Measurements from ENCODE around the gene DHRS9. TPM values are rescaled to one million over a fixed set of nuclear protein-coding genes. Genes with fewer than 3 reads are reported as not detected.

DHRS9 gene
- total RNA-seq, 1 donor, result 0.42 TPM

DNA sequence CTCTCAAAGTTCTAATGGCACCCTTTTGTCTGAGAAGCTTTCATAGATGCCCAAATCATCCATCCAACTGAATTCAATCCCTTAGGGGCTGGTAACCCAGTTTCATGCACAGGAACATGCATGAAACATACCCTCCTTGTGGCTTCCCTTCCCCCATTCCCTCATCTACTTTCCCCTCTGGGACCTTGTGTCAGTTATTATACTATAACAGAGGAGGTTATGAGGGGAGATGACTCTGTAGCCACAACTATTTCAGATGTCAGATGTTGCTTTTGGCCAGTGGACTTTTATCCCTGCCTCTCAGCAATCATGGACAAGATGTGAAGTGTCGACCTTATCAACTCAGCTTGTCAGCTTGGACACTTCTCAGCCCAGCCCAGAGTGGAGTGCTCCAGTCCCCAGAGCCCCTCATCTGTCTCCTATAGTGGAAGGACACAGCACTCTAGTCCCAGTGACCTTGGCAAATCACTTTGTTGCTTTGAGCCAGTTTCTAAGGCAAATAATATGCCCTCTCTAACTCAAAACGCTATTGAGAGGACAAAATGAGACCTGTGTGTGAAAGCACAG lies 8.4 kb downstream of the DHRS9 start:
- H3K4me3 ChIP-seq (ENCODE audit: low read length), result no peak overlapping the region
- no peaks in the 10 kb centered on the region for H3K27me3 ChIP-seq (ENCODE audit: insufficient read depth, low read length)
- H3K9me3 ChIP-seq (ENCODE audit: low read depth, low read length), result no peaks in the 10 kb centered on the region
- peaks cover 67% of the 10 kb centered on the region for H3K4me1 ChIP-seq (ENCODE audit: insufficient read depth, low read length)

DNA sequence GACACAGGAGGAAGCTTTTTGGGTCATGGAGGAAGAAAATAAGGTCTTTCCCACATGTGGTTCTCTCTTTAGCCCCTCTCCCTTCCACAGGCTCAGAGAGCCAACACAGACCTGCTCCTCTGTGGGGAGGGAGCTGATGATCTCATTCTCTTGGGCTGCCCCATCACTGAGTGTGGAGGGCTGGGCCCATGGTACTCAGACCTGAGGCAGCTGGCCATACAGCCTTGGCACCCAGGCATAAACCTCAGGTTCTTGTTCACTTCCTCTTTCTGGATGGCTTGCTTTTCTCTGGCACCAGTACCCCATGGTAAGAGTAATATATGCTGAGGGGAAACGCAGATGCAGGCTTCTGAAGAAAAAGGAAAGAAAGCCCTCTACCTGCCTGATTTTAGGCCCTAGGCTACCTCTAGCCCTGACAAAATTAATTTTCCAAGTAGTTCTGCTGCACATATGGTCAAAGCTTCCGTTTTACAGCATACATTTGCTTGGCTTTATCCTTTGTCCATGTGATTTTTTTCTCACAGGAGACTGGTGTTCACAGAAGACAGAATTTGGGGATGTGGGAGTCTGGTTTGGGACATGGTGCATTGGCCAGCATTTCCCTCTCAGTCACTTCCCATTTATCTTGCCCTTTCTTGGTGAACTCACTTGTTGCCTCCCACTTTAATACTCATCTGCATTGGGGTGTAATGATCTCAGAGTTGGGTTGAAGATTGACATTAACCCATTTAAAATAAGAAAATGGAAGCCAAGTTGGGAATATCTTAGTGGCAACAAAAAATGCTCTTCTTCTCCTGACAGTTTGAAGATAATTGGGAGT lies 11.1 kb downstream of the DHRS9 start:
- Histone ChIP-seq H3K27me3 (ENCODE audit: insufficient read depth, low read length) (no peaks in the 10 kb centered on the region), H3K9me3 (ENCODE audit: low read depth, low read length) (no peaks in the 10 kb centered on the region), H3K4me3 (ENCODE audit: low read length) (no peak overlapping the region), H3K4me1 (ENCODE audit: insufficient read depth, low read length) (peaks cover 54% of the 10 kb centered on the region)

DNA sequence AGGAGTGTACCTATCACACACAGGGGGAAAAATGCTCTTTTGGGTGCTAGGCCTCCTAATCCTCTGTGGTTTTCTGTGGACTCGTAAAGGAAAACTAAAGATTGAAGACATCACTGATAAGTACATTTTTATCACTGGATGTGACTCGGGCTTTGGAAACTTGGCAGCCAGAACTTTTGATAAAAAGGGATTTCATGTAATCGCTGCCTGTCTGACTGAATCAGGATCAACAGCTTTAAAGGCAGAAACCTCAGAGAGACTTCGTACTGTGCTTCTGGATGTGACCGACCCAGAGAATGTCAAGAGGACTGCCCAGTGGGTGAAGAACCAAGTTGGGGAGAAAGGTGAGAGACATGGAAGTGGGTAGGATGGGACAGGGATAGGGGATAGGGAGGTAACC lies 12.2 kb downstream of the DHRS9 start:
- Histone ChIP-seq H3K4me1 (ENCODE audit: insufficient read depth, low read length) (peaks cover 54% of the 10 kb centered on the region), H3K9me3 (ENCODE audit: low read depth, low read length) (no peaks in the 10 kb centered on the region), H3K27me3 (ENCODE audit: insufficient read depth, low read length) (no peaks in the 10 kb centered on the region), H3K4me3 (ENCODE audit: low read length) (no peak overlapping the region)

DNA sequence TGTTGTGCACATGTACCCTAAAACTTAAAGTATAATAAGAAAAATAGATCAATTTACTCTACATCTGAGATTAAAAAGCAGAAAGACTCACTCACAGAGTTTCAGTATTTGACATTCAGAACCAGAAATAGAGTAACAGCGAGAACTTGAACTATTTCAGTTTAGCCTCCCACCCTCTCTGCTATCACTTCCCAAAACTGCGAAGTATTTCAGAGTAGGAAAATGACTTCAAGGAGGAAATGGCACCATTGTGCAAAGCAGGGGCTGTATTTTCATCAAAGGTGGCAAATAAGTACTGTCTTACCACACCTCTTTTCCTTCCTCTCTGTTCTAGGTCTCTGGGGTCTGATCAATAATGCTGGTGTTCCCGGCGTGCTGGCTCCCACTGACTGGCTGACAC lies 13.6 kb downstream of the DHRS9 start:
- Histone ChIP-seq H3K9me3 (ENCODE audit: low read depth, low read length) (no peaks in the 10 kb centered on the region), H3K4me3 (ENCODE audit: low read length) (no peak overlapping the region), H3K27me3 (ENCODE audit: insufficient read depth, low read length) (no peaks in the 10 kb centered on the region), H3K4me1 (ENCODE audit: insufficient read depth, low read length) (peaks cover 54% of the 10 kb centered on the region)

DNA sequence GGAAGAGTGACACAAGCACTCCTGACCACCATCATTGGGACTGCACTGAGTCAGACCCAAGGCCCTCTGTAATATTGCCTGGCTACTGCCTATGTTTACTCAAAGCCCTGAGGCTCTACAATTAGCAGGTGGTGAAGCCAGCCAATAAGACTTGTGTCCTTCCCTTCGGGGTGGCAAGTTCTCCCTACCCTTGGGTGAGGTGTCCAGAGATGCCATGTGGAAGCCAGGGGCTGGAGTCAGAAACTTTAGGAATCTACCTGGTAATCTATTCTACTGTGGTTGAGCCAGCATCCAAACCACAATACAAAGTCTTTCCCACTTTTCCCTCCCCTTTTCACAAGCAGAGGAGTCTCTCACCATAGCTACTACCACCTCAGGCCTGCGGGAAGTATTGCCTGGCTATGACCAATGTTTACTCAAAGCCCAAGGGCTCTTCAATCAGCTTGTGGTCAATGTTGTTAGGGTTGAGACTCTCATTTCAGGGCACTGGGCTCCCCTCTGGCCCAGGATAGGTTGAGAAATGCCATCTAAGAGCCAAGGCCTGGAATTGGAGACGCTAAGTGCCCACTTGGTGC lies 17.6 kb downstream of the DHRS9 start:
- H3K9me3 ChIP-seq (ENCODE audit: low read depth, low read length), result no peaks in the 10 kb centered on the region

DNA sequence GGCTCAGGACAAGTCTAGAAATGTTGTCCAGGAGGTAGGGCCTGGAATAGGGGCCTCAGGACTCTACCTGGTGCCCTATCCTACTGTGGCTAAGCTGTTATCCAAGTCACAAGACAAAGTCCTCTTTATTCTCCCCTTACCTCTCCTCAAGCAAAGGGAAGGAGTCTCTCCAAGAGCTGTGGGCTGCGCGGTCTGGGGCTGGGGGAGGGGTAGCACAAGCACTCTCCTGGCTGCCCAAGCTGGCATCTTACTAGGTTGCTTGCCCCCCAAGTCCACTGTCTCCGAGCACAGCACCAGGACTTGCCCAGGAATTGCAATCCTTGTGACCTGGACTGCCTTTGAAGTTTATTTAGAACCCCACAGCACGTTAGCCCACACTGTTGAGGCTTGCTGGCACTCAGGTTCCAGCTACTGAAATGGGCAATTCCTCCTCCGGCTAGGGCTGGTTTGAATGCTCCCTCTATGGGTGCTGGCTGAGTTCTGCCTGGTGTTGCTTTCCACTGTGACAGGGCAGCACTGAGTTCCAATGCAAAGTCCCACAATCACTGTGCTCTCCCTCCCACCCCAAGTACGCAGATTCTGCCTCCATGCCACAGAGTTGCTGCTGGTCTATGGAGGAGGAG lies 18.5 kb downstream of the DHRS9 start:
- H3K27me3 ChIP-seq (ENCODE audit: insufficient read depth, low read length), result no peaks in the 10 kb centered on the region
- peaks cover 43% of the 10 kb centered on the region for H3K4me1 ChIP-seq (ENCODE audit: insufficient read depth, low read length)
- no peak overlapping the region for H3K4me3 ChIP-seq (ENCODE audit: low read length)
- H3K9me3 ChIP-seq (ENCODE audit: low read depth, low read length), result no peaks in the 10 kb centered on the region

More for the DNA sequence above, 17.6 kb downstream of the DHRS9 start:
- H3K27me3 ChIP-seq (ENCODE audit: insufficient read depth, low read length), result no peaks in the 10 kb centered on the region
- H3K4me1 ChIP-seq (ENCODE audit: insufficient read depth, low read length), result peaks cover 44% of the 10 kb centered on the region
- no peak overlapping the region for H3K4me3 ChIP-seq (ENCODE audit: low read length)

DNA sequence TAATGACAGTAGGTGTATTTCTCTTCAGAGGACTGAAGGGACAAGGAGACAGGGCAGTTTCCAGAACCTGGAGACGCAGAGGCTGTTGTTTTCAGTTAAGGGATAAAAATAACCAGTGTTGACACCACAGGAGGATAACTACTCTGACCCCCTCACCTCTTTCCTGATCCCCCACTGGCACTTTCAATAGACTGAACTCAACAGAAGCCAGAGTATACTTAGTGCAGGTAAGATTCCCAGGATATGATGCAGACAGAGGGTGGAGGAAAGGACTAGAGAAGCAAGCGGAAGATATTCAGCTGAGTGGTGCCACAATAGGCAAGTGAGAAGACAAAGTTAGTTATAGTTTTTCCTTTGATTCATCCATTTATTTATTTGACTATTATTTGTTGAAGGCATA lies 19.8 kb downstream of the DHRS9 start:
- Histone ChIP-seq H3K4me1 (ENCODE audit: insufficient read depth, low read length) (peaks cover 33% of the 10 kb centered on the region), H3K4me3 (ENCODE audit: low read length) (no peak overlapping the region), H3K9me3 (ENCODE audit: low read depth, low read length) (no peaks in the 10 kb centered on the region), H3K27me3 (ENCODE audit: insufficient read depth, low read length) (no peaks in the 10 kb centered on the region)

DNA sequence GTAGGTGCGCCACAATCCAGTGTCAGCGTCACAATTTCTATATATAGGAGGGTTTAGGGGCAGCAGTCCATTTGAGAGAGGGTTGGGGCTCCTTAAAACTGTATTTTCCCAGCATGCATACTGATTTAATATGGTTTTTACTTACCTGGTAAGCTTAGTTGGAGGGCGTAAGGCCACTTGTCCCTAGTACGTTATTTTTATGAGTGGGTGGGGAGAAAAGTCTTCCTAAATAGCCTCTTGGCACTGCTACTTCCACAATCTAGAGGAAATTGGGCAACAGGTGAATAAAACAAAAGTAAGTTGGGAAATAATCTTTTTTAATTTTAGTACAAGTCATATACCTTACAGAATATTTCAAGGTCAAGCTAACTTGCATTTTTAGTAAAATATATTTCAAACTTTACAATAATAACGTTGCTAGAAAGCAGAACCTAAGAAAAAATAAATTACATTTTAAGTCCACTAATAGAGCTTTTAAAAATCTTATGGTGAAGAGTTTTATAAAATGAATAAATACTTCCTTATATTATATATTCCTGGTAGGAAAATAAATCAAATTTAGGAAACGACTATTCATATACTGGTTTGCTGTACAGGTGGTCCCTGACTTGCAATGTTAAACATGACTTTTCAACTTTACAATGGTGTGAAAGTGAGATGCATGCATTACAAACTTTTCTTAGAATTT lies 20.9 kb downstream of the DHRS9 start:
- Histone ChIP-seq H3K4me1 (ENCODE audit: insufficient read depth, low read length) (peaks cover 44% of the 10 kb centered on the region), H3K4me3 (ENCODE audit: low read length) (no peak overlapping the region), H3K27me3 (ENCODE audit: insufficient read depth, low read length) (no peaks in the 10 kb centered on the region), H3K9me3 (ENCODE audit: low read depth, low read length) (no peaks in the 10 kb centered on the region)

DNA sequence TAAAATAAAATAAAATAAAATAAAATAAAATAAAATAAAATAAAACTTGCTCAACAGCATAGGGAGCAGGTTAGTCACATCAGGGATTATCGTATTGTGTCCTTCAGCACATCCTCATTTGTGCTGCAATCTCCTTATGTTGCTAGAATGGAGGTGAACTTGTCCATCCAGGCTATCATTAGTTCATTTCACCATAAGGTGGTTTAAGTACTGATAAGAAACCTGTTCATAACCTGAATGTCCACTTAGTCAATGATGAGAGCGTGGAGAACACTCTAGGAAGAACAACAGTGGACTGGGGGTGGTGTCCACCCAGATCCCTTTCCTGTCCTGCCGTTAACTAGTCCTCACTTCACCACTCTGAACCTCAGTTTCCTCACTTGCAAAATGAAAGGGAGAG lies 21.9 kb downstream of the DHRS9 start:
- peaks cover 54% of the 10 kb centered on the region for H3K4me1 ChIP-seq (ENCODE audit: insufficient read depth, low read length)

DNA sequence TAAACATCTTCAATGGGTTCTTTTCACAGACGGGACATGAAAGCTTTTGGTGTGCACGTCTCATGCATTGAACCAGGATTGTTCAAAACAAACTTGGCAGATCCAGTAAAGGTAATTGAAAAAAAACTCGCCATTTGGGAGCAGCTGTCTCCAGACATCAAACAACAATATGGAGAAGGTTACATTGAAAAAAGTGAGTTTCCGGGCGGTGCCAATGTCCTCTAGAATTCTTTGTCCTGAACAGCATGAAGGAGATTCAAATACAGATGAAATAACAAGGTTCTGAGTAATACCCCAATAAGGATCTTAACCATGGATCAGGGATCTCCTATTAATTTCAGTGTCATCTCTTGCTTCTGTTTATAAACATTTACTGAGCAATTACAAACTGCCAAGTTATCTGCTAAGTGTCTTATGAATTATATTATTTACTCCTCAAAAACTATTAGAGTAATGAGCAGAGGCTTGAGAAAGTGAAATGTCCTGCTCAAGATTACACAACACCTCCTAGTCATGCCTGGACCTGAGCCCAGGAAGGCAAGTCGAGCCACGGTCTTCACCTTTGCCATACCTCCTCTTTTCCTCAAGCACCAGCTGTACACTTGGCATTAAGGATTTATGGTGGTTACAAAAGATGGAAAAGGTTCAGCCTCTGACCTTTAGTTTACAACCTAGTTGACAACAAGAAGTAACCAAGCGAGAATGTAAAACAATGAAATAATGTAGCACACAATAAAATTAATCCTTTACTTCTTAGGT lies 22.6 kb downstream of the DHRS9 start:
- Histone ChIP-seq H3K27me3 (ENCODE audit: insufficient read depth, low read length) (no peaks in the 10 kb centered on the region), H3K4me1 (ENCODE audit: insufficient read depth, low read length) (peaks cover 61% of the 10 kb centered on the region)

More for the DNA sequence above, 21.9 kb downstream of the DHRS9 start:
- Histone ChIP-seq H3K4me3 (ENCODE audit: low read length) (no peak overlapping the region), H3K9me3 (ENCODE audit: low read depth, low read length) (no peaks in the 10 kb centered on the region), H3K27me3 (ENCODE audit: insufficient read depth, low read length) (no peaks in the 10 kb centered on the region)

DNA sequence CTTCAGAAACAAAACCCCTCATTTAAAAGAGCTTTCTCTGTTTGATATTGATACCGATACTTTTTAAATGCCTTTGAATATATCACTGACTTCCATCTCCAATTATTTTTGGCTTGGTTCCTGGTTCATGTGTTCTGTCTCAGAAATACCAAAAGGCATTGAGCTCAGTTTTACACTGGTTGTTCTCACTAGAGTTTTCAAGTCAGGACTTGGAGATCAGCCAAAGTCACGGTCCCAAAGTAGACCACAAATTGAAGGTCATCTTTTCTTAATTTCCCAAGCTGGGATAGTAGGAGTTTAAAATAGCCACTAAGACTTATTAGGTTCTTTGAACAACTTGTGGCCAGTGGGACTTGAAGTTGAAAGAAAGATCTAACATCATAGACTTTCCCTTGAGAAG lies 24.2 kb downstream of the DHRS9 start:
- Histone ChIP-seq H3K27me3 (ENCODE audit: insufficient read depth, low read length) (no peaks in the 10 kb centered on the region), H3K9me3 (ENCODE audit: low read depth, low read length) (no peaks in the 10 kb centered on the region), H3K4me1 (ENCODE audit: insufficient read depth, low read length) (peaks cover 57% of the 10 kb centered on the region), H3K4me3 (ENCODE audit: low read length) (no peak overlapping the region)

More for the DNA sequence above, 22.6 kb downstream of the DHRS9 start:
- Histone ChIP-seq H3K4me3 (ENCODE audit: low read length) (no peak overlapping the region), H3K9me3 (ENCODE audit: low read depth, low read length) (no peaks in the 10 kb centered on the region)

DNA sequence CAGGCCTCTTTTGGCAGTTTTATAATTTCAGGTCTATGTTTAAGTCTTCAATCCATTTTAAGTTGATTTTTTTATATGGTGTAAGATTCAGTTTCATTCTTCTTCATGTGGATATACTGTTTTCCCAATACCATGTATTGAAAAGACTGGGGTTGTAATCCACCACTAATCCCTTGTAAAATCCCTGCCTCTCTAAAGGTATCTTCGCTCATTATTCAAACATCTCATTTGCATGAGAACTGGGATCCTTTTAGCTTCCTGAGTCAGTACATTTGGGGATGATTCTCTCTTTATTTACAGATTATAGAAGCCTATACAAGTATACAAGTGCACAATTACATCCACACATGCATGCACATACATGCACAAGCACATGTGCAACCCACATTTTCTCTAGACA lies 25.3 kb downstream of the DHRS9 start:
- H3K4me3 ChIP-seq (ENCODE audit: low read length), result no peak overlapping the region
- peaks cover 57% of the 10 kb centered on the region for H3K4me1 ChIP-seq (ENCODE audit: insufficient read depth, low read length)
- H3K9me3 ChIP-seq (ENCODE audit: low read depth, low read length), result no peaks in the 10 kb centered on the region
- H3K27me3 ChIP-seq (ENCODE audit: insufficient read depth, low read length), result no peaks in the 10 kb centered on the region

DNA sequence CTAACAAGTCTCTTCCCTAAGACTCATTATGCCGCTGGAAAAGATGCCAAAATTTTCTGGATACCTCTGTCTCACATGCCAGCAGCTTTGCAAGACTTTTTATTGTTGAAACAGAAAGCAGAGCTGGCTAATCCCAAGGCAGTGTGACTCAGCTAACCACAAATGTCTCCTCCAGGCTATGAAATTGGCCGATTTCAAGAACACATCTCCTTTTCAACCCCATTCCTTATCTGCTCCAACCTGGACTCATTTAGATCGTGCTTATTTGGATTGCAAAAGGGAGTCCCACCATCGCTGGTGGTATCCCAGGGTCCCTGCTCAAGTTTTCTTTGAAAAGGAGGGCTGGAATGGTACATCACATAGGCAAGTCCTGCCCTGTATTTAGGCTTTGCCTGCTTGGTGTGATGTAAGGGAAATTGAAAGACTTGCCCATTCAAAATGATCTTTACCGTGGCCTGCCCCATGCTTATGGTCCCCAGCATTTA lies 26.3 kb downstream of the DHRS9 start:
- peaks cover 57% of the 10 kb centered on the region for H3K4me1 ChIP-seq (ENCODE audit: insufficient read depth, low read length)
- no peaks in the 10 kb centered on the region for H3K9me3 ChIP-seq (ENCODE audit: low read depth, low read length)
- no peaks in the 10 kb centered on the region for H3K27me3 ChIP-seq (ENCODE audit: insufficient read depth, low read length)
- no peak overlapping the region for H3K4me3 ChIP-seq (ENCODE audit: low read length)

DNA sequence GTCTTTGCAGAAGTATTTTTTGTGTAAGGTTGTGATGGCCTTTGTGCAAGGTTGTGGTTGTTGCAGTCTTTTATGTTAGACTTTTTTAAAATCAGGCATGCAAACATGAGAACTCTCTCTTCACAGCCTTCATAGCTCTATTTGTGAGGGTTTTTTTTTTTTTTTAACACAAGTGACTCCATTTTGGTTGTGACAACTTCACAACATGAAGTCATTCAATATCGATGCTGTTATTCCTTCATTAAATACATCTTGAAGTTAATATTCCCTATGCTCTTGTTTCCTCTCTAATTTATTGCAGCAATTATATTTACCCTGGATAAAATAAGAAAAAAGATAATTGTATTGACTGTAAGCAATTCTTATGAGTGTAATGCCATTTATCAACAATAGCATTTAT lies 35.5 kb downstream of the DHRS9 start:
- Histone ChIP-seq H3K4me1 (ENCODE audit: insufficient read depth, low read length) (peaks cover 64% of the 10 kb centered on the region), H3K27me3 (ENCODE audit: insufficient read depth, low read length) (no peaks in the 10 kb centered on the region), H3K4me3 (ENCODE audit: low read length) (no peak overlapping the region), H3K9me3 (ENCODE audit: low read depth, low read length) (no peaks in the 10 kb centered on the region)

Data from mononuclear cell (primary cell).